NCI-H2081 treated with DMSO at 0.1 percent for 48 hours (cell line): Measurements from ENCODE around the gene MSI2.

Experiments used
- DNase-seq: peaks from one replicate; lab custom pipeline; 2025; lab: John Stamatoyannopoulos, UW

The MSI2 gene

DNA sequence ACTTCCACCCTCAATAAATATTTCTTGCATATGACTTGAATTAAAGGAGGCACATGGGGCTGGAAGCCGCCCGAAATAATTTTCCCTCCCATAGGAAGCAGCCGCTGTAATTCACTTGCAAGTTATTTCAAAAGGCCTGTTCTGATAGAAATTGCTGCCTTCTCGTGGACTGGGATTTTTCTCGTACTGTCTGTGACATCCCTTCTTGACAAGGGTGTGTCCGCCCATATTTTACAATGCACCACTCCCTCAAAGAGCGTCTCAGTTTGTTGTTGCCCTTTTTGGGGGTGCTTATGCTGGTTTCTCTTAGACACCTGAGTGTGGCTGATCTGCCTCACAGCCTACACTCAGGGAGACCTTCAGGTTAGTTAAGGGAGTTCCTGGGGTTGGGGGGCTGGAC lies 160.0 kb downstream of the MSI2 start:
- no peak for DNase-seq

DNA sequence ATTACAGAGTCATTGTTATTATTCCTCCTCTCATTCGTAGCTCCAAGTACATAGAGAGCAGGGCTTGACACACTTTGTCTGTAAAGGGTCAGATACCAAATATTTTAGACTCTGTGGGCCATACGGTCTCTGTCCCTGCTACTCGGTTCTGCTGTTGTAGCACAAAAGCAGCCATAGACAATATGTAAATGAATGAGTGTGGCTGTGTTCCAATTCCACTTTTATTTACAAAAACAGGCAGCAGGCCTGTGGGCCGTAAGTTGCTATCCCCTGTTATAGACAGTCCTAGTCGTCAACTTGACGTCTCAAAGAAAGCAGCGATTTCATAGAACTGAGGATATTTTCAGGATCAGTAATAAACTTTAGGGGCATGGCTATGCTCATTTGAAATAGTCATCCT lies 161.6 kb downstream of the MSI2 start:
- no peak for DNase-seq

DNA sequence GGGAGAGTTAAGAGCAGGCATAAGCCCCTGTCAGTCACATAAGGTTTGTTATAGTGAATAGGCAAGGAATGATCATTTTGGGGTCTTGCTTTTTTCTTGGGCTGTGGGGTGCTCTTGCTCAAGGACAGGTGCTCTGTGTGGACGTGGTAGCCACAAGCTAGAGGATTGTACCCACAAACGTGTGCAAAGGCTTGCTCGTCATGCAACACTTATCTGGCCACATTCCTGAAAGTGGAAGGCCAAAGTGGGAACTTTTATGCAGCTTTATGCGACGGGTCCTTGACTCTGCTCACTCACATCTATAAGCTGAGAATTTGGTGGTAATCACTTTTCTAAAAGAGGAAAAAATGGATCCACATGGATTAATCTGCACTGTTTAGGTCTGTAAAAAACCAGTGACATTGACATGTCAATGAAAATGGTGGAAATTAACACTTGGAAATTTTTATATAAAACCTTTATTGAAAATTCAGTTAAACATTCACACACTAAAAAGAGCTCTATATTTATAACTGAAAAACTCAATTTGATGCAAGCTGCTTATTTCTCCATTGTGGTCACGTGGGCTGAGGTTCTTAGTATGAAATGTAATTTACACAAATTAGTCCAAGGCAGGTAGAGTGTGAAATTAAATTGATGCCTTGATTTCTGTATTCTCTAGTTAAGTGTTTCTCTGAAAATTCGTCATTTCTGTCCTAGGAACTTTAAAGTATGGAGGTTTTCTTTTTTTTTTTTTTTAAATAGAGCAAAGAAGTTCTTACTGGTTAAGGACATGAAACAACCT lies 162.3 kb downstream of the MSI2 start:
- DNase-seq, result no peak

DNA sequence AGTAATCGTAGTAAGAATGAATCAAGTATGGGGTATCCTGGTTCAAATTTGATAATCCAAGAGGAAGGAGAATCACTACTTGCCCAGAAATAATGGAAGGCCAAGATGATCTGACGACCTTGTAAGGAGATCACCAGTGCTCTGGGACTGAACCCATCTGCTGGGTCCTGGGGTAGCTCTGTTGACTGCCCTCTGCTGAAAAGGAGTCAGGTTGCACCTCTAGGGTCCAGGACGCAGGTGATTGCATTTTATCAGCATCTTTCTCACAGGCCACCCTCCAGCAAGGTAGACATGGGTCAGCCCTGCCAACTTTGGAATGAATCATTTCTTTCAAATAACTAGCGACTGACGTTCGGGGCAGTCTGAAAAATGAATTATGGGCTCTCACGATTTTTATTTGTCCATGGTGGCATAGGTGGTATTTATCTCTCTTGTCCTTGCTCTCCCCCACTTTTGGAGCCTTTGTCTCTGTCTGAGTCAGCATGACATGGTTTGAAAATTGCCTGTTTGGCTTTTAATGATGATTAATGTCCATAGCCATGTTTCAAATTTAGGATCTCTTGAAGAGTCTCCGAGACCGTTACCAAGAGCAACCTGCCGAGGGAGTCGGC lies 163.7 kb downstream of the MSI2 start:
- DNase-seq, result peak; percentile 82

DNA sequence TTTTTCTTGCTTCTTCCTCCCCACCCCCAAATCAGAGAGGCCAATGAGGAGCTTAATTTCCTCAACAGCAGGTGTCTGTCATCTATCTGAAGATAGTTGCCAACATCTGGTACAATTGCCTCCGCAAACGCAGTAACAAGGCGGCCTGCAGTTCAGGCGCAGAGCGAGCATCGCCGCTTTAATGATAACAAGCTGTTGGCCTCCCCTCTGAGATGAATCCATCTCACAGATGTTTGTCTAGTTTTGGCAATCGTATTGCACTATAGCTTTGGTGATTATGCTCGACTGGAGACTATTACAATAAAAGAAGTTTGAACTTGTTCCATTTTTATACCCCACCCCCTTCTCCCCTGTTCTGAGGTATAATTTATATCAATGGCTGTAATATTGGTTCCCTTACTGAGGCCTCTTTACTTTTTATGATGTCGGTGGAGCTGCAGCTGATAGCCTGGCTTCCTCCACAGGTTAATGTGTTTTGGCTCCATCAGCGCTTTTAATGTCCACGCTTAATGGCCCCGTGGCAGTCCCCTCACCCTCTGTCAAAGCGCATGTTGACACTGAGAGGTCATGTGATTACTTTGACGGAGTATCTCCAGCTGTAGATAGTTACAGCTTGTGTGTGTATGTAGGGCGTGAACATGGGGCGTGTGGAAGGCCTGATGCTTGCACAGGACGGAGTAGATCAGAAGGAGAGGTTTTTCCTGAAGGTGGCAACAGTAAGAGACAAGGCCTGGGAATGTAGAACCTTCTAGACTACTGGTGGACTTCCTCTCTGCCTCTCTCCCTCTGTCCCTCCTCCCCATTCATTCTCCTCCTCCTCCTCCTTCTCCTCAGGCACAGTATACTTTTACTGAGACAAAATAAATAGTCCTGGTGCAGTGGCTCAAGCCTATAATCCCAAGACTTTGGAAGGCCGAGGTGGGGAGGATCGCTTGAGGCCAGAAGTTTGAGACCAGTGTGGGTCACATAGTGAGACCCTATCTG lies 164.7 kb downstream of the MSI2 start:
- DNase-seq, result peak; percentile 90

DNA sequence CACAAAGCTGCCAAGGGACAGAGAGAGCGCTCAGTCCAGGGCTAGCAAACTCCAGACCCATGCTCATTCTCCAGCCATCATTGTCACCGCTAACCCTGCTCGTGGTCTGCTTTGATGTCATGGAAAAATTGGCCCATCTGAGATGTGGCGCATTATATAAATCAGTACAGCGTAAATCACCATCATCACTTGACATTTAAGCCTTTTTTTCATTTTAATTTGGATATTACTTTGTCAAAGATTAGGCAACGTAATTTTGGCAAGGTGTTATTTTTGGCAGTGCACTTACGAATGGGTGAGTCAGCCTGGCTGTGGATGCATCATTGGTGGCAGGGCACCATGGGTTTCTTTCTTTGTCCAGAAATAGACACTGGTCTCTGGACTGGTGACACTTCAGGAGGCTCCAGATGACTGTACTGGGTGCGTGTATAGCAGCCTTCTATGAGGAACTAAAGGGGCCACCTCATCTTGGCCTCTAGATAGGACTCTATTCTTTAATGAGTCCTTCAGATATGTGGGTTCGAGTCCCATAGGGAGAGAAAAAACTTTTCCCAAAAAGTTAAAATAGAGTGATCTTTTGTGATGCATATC lies 166.3 kb downstream of the MSI2 start:
- DNase-seq, result no peak

DNA sequence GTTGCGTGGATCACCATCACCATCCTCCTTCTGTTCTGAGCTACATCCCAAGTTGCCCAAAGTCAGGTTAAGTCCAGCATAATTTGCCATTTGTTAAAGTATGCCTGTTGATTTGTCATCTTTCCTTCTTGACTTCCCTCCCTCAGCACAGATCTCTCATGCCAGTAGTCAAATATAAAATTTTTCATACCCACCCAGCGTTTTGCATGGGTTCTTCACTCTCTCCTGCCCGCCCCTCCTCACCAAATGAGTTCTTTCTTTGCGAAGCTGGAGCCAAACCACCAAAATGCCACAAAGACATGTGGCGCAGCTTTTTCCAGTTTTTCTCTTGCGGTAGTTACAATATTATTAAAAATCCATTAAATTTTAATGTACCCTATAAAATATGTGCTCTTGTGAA lies 167.2 kb downstream of the MSI2 start:
- DNase-seq, result no peak

DNA sequence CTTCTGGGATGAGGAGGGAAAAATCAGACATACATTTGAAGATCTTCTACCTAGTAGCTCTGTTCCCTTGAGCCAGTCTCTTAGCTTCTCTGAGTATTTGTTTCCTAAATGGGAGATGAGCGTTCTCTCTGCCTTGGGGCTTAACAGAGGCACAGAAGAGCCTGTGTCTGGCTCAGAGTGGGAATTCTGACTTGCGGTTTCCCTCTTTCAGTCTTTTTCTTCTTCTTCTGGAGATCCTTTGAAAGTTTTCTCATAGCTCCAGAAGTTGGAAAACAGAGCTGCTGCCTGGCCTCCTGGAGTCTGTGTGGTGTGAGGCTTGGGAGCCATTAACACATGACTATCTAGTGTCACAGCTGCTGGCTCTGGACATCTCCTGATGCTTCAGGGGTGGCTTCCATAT lies 167.9 kb downstream of the MSI2 start:
- DNase-seq, result no peak

DNA sequence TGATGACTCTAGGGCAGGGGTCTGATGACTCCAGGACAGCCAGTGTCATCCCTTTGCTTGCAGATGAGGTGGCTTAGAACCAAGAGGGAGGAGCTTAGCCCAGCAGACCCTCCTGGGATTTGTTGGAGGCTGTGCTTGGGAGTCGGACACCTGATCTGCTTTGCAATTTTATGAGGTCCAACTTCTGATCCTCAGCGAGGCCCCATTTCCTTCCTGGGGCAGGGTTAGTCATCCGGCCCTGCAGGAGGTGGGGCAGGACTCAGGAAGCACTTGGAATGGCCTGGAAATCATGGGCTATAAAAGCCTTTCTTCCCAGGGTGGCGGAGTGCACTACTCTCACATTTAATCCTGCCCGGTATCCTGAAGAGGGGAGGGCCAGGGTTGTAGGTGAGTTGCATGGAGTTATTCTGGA lies 168.5 kb downstream of the MSI2 start:
- DNase-seq, result no peak

DNA sequence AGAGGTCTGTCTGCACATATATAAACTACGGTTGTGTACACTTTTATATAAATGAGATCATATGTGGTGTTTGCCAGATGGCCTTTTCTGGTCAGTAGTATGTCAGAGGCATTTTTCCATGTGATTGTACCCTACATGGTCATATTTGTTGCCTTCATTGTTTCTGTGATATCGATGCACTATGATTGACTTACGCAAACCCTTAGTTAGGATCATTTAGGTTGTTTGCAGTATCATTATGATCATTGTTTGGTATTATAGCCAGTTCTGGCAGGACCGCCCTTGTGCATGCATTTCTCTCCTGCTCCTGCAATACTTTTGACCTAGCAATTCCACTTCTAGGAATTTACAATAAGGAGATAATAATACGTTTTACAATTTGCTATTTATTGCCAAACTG lies 169.1 kb downstream of the MSI2 start:
- DNase-seq, result peak; percentile 70

DNA sequence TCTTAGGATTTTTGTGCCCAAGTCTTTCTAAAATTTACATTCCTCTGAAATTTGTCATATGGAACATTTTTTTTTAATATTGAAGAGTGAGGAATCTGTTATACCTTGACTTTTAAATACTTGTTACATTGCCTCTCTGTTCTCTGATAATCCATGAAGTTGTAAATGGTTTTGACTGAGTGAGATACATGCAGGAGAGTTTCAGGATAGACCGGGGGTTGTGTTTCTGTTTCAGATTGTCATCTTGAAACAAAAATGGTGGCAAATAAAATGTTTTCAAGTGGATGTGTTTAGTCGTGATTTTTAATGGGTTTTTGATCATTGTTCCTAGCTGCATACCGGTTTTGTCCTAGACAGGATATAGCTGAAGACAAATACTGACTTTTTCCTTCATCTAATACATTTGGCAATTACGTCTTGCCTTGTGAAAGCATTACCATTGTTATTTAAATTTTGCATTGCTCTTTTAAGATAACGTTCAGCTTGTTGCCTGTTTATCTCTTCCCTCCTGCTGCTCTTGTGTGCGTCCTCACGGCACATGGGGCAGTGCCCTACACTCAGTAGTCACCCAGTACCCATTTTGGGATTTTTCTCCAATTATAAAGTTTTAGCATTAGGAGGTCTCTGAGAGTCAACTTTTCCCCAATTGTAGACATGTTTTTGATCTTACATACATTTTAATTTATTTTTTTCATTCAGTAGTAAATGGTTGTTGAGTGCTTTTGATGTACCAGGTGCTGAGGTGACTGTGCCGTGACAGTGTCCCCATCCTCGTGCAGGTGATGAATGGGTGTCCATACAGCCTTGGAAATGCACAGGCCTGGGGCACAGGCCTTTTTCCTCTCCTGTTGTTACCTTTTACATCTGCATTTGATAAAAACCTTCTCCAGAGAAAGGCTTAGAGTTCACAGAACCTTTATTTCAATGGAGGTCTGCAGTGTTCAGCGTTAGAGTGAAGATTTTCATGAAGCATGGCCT lies 169.9 kb downstream of the MSI2 start:
- DNase-seq, result no peak

DNA sequence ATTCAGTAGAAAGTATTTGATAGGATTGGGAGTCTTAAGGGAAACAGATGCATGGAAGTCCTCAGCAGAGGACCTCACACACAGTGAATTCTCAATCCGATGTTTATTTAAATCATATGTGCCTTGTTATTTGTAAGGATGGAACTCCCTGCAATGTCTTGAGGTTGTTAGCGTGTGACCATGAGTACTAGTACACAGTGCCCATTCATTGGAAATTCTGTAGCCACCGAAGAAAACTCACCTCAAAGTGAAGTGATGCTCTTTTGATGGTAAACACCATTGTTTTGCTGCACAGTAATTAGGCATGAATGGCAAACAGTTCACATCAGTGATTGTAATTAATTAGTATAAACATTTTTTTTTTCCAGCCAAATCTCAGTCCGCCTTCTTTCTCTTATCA lies 173.6 kb downstream of the MSI2 start:
- no peak for DNase-seq

DNA sequence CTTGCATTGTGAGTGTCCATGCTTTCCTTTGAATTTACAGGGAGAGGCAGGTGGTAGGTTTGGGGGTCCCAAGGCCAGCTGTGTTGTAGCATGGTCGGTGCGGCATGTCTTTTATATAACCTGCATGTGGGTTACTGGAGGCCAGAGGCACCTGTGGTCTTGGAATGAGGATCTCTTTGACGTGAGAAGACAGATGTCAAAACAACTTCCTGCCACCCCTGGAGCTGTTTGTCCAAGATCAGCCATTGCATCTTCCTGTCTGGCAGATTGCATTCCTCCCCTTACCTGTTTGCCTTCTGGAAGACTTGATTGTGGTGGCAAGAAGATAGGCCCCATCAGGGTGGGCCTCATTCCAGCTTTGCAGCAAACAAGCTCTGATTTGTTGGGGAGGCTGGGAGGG lies 175.1 kb downstream of the MSI2 start:
- DNase-seq, result no peak

DNA sequence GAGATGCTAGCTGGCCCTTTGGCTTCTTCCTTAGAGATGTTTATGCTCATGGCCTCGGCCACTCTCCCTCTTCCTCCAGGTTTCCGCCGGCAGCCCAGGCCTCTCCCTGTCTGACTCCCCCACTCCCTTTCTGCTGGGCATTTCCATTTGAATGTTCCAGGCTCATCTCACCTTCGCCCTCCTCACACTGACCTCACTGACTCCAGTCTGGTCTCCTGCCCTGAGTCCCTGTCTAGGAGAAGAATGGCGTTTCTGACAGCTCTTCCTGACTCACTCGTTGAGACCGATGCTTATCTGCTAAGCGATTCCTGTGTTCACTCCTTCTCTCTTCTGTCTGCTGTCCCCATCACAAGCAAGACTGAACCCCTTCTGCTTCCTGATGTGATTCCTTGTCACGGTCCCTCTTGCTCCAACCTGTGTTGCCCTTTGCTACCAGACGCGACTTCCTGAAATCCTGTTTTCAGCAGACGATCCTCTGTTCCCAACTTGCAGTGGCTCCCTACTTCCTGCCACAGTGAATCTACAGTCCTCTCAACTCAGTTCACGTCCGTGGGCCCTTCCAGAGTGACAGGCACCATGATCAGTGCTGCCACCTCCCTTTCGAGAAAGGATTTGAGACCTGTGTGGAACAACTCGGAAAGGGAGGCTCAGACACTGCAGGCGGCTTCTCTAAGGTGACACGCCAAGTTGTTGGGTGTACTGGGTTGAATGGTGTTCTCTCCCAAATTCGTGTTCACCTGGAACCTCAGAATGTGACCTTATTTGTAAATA lies 176.4 kb downstream of the MSI2 start:
- no peak for DNase-seq

DNA sequence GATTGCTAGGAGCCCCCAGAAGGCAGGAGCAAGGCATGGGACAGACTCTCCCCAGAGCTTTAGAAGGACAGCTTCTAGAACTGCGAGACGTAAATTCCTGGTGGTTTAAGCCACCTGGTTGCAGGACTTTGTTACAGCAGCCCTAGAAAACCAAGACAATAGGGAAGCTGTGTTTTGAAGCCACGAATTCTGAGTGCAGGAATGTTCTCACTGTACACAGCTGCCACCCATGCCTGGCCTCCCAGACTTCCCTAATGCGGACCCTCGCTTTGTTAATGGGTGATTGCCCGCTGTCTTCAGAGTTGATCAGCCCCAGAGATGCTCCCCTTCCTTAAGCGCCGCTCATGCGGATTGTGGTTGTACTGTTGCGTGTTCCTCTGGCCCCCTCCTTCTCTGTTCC lies 177.1 kb downstream of the MSI2 start:
- DNase-seq, result no peak

DNA sequence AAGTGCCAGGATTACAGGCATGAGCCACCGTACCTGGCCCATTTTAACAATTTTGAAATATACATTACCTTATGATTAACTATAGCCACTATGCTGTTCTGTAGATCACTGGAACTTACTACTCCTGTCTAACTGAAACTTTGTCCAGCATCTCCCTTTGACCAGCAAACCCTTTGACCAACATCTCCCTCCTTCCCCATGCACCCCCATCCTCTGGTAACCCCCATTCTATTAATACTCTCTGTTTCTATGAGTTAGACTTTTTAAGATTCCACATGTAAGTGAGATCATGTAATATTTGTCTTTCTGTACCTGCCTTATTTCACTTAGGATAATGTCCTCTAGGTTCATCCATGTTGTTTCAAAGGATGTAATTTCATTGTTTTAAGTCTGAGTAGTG lies 178.0 kb downstream of the MSI2 start:
- DNase-seq, result no peak

DNA sequence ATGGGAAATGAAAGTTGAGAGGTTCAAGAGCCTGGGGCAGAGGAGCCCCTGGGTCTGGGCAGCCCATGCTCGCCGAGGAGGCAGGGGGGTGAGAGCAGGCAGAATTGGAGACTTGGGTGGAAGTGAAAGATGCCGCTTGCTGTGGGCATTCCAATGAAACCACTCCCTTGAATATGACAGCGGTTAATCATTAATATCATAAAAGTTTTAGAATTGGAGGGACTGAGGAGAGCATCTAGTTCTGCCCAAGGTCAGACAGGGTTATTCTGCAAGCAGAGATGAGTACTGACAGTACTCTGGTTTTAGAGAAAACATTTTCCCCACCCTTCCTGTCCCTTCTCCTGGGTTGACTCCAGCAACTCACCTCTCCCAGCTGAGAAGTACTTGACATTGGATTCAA lies 180.2 kb downstream of the MSI2 start:
- DNase-seq, result no peak

DNA sequence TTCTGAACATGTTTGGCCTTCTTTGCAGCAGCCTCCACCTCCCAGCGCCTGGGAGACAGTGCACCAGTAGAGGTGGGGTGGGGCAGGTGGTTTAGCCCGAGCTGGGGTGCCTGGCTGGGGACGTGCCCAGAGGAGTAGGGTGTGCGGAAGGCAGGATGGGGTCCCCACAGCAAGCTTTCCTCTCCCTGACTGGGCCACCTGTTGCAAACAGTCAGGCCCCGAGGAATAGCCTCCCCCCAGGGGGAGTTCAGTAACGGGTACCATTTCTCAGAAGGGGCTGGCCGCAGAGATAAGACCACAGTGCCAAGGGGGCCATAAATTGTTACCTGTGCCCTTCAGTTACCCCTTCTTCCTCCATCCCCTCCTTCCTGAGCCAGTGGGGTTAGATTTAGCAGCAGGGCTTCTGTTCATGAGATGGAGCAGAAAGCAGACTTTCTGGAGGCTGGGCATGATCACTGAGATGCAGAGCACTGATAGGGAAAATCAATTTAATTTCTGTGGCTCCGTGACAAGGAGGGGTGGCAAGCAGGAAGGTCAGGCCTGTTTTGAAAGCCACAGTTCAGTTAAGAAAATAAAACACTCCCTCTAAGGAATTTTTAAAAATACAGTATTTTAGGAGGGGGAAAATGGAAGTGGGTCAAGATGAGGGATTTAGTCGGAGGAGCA lies 181.9 kb downstream of the MSI2 start:
- no peak for DNase-seq

DNA sequence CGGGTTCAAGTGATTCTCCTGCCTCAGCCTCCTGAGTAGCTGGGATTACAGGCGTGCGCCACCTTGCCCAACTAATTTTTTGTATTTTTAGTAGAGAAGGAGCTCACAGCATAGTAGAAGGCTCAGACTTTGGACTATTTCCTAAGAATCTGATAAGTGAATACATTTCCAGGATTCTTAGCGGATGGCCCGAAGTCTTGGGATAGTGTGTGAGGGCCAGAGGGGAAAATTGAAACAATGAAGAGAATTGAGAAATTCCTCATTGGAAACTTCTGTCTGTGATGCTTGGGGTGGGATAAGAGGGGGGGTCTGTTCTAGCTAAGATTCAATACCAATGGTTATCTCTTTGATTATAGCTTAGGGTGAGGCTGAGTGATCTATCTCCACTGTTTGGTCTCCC lies 183.3 kb downstream of the MSI2 start:
- no peak for DNase-seq
